SK-N-SH (cell line): ENCODE measurements around the gene MYPN. TPM values are rescaled to one million over a fixed set of nuclear protein-coding genes. Genes with fewer than 3 reads are reported as not detected.

ENCODE experiments used
- CTCF ChIA-PET: fragments of 300-600, 350-600 bp; formaldehyde crosslinking; extraction: SDS; loops from one replicate; lab custom pipeline; 2021; lab: Yijun Ruan, JAX
- POLR2A ChIA-PET: fragments of 350-600 bp; sonication (Branson Sonifier 250); formaldehyde crosslinking; extraction: SDS; loops from one replicate; lab custom pipeline; 2020; ENCODE audit warnings: antibody characterized with exemption, inconsistent platforms; lab: Yijun Ruan, JAX
- DNase-seq: peaks from one replicate; pipeline ENCODE4 v3.0.0; 2012
- H2AFZ ChIP-seq: fragments of 200-600 bp; sonication (generic); 2 replicates; pipeline ENCODE4 v1.8.1; 2016; ENCODE audit warnings: antibody characterized with exemption, mild to moderate bottlenecking, low read depth
- H3F3A ChIP-seq: fragments of 200-600 bp; sonication (generic); replicated peaks from 2 replicates; pipeline ENCODE3; 2016; ENCODE audit warnings: antibody characterized with exemption, mild to moderate bottlenecking; ENCODE audit not compliant: insufficient read depth
- H3K27ac ChIP-seq, 2 experiments: fragments of 200-500 bp in 1 of 2; fragments of 200-600 bp in 1 of 2; sonication (Bioruptor generic) in 1 of 2; sonication (generic), shearing (Covaris generic) in 1 of 2; 2 replicates each; pipeline versions ENCODE4 v1.5.1 to v1.6.1; 2014 to 2016; ENCODE audit warnings: low read depth in 2 of 2, inconsistent platforms in 1 of 2, low read length in 1 of 2, mild to moderate bottlenecking in 1 of 2, mixed read lengths in 1 of 2
- H3K27me3 ChIP-seq: fragments of 200-600 bp; sonication (generic), shearing (Covaris generic); 2 replicates; pipeline ENCODE4 v1.6.1; 2016; ENCODE audit warnings: mixed run types; ENCODE audit not compliant: insufficient read depth
- H3K36me3 ChIP-seq, 2 experiments: fragments of 200-500 bp in 1 of 2; fragments of 200-600 bp in 1 of 2; sonication (Bioruptor generic) in 1 of 2; sonication (generic) in 1 of 2; replicated peaks in 1 of 2; 2 replicates each; pipeline versions ENCODE3 to v1.5.1; 2014 to 2016; ENCODE audit warnings: low read length in 1 of 2, mild to moderate bottlenecking in 1 of 2; ENCODE audit not compliant: insufficient read depth in 2 of 2, control insufficient read depth in 1 of 2
- H3K4me1 ChIP-seq, 2 experiments: fragments of 200-500 bp in 1 of 2; fragments of 200-600 bp in 1 of 2; sonication (Bioruptor generic) in 1 of 2; sonication (generic), shearing (Covaris generic) in 1 of 2; 2 replicates each; pipeline versions ENCODE4 v1.5.1 to v1.6.1; 2014 to 2016; ENCODE audit warnings: low read depth in 1 of 2, low read length in 1 of 2, mixed run types in 1 of 2; ENCODE audit not compliant: insufficient read depth in 2 of 2, control insufficient read depth in 1 of 2
- H3K4me2 ChIP-seq: fragments of 200-600 bp; sonication (generic), shearing (Covaris generic); 2 replicates; pipeline ENCODE4 v1.6.1; 2017; ENCODE audit warnings: mixed run types
- H3K4me3 ChIP-seq, 2 experiments: fragments of 200-500 bp in 1 of 2; fragments of 200-600 bp in 1 of 2; sonication (Bioruptor generic) in 1 of 2; sonication (generic), shearing (Covaris generic) in 1 of 2; 2 replicates each; pipeline versions ENCODE4 v1.5.1 to v1.8.1; 2014 to 2016; ENCODE audit warnings: low read depth in 2 of 2, inconsistent platforms in 1 of 2, low read length in 1 of 2, mild to moderate bottlenecking in 1 of 2, mixed read lengths in 1 of 2, moderate library complexity in 1 of 2
- H3K79me2 ChIP-seq: fragments of 200-600 bp; sonication (generic); 2 replicates; pipeline ENCODE4 v1.8.1; 2017; ENCODE audit warnings: mild to moderate bottlenecking; ENCODE audit not compliant: insufficient read depth
- H3K9ac ChIP-seq: fragments of 200-600 bp; sonication (generic); 2 replicates; pipeline ENCODE4 v1.6.1; 2017; ENCODE audit warnings: mixed run types
- H3K9me2 ChIP-seq: fragments of 200-600 bp; sonication (generic); 2 replicates; pipeline ENCODE4 v1.6.1; 2017; ENCODE audit warnings: mixed run types
- H3K9me3 ChIP-seq: fragments of 200-600 bp; sonication (generic); 2 replicates; pipeline ENCODE4 v1.6.1; 2017; ENCODE audit warnings: mixed run types, mild to moderate bottlenecking, moderate library complexity
- H4K20me1 ChIP-seq: fragments of 200-600 bp; sonication (generic); 2 replicates; pipeline ENCODE4 v1.6.1; 2017; ENCODE audit warnings: mild to moderate bottlenecking, mixed run types; ENCODE audit not compliant: insufficient read depth
- ELF1 ChIP-seq: IDR thresholded peaks from 2 replicates; pipeline ENCODE4 v1.4.0; 2012
- FOXM1 ChIP-seq: IDR thresholded peaks from 2 replicates; pipeline ENCODE4 v1.4.0; 2012; ENCODE audit warnings: low read depth, mild to moderate bottlenecking
- GABPA ChIP-seq: IDR thresholded peaks from 2 replicates; pipeline ENCODE4 v1.4.0; 2012; ENCODE audit warnings: low read depth, mild to moderate bottlenecking
- GATA2 ChIP-seq: sonication (generic); formaldehyde crosslinking; IDR thresholded peaks from 2 replicates; pipeline ENCODE4 v1.5.0; 2020; ENCODE audit warnings: mild to moderate bottlenecking, missing genetic modification reagents
- JUND ChIP-seq: IDR thresholded peaks from 2 replicates; pipeline ENCODE4 v1.4.0; 2012
- MEF2A ChIP-seq: IDR thresholded peaks from 2 replicates; pipeline ENCODE4 v1.4.0; 2012; ENCODE audit warnings: low read depth, borderline replicate concordance
- MXI1 ChIP-seq: IDR thresholded peaks from 2 replicates; pipeline ENCODE4 v1.6.1; 2012; ENCODE audit warnings: mild to moderate bottlenecking, low read depth, low read length, improper control_type of control experiment
- NRF1 ChIP-seq: IDR thresholded peaks from 2 replicates; pipeline ENCODE4 v1.6.1; 2012; ENCODE audit warnings: low read depth, mild to moderate bottlenecking, low read length
- POLR2AphosphoS5 ChIP-seq: IDR thresholded peaks from 2 replicates; pipeline ENCODE4 v1.6.1; 2012; ENCODE audit warnings: low read depth, low read length
- RAD21 ChIP-seq: IDR thresholded peaks from 2 replicates; pipeline ENCODE4 v1.6.1; 2012; ENCODE audit warnings: mild to moderate bottlenecking, low read length
- RCOR1 ChIP-seq: fragments of 150-350 bp; IDR thresholded peaks from 2 replicates; pipeline ENCODE4 v1.6.1; 2017; ENCODE audit warnings: antibody characterized with exemption, low read length
- RFX5 ChIP-seq: IDR thresholded peaks from 2 replicates; pipeline ENCODE4 v1.6.1; 2012; ENCODE audit warnings: mild to moderate bottlenecking, improper control_type of control experiment, low read length
- RXRA ChIP-seq: IDR thresholded peaks from 2 replicates; pipeline ENCODE4 v1.4.0; 2012; ENCODE audit warnings: low read depth, mild to moderate bottlenecking, borderline replicate concordance
- SIN3A ChIP-seq: IDR thresholded peaks from 2 replicates; pipeline ENCODE4 v1.6.1; 2012; ENCODE audit warnings: low read depth, mild to moderate bottlenecking, low read length, moderate library complexity, borderline replicate concordance
- SMC3 ChIP-seq: IDR thresholded peaks from 2 replicates; pipeline ENCODE4 v1.6.1; 2012; ENCODE audit warnings: low read depth, low read length, improper control_type of control experiment
- TCF12 ChIP-seq: IDR thresholded peaks from 2 replicates; pipeline ENCODE4 v1.4.0; 2012
- WGBS: methylation state at CpG from one replicate; pipeline ENCODE4 v1.1.6; 2017; ENCODE audit warnings: low lambda C conversion rate; 5-methylcytosine and 5-hydroxymethylcytosine counted together
- polyA plus RNA-seq, 3 experiments: library from polyadenylated mRNA; depleted of rRNA; stranded (reverse); fragments of >200 nt; gene quantifications; 2 replicates each; pipeline ENCODE4 v1.2.3, GENCODE V29; 2012
- TF ChIP-seq, protein P1 (sequence below): fragments of 150-350 bp; IDR thresholded peaks from 2 replicates; pipeline ENCODE4 v1.6.1; 2016; ENCODE audit warnings: mild to moderate bottlenecking, low read depth, low read length
- TF ChIP-seq, protein P2 (sequence below): IDR thresholded peaks from 2 replicates; pipeline ENCODE4; 2012
- TF ChIP-seq, protein P3 (sequence below): IDR thresholded peaks from 2 replicates; pipeline ENCODE4 v1.4.0; 2012; ENCODE audit warnings: low read depth, borderline replicate concordance
- TF ChIP-seq, protein P4 (sequence below): IDR thresholded peaks from 2 replicates; pipeline ENCODE4 v1.4.0; 2012; ENCODE audit warnings: low read depth, borderline replicate concordance
- TF ChIP-seq, protein P5 (sequence below): IDR thresholded peaks from 2 replicates; pipeline ENCODE4 v1.4.0; 2012; ENCODE audit warnings: low read depth
- TF ChIP-seq, protein P6 (sequence below): IDR thresholded peaks from 2 replicates; pipeline ENCODE4 v1.6.1; 2012; ENCODE audit warnings: mild to moderate bottlenecking, low read depth, low read length, moderate library complexity

The MYPN gene
- polyA plus RNA-seq, 1 of the 3 experiments (the other 2 are of a cell fraction) = 0.43 TPM

DNA sequence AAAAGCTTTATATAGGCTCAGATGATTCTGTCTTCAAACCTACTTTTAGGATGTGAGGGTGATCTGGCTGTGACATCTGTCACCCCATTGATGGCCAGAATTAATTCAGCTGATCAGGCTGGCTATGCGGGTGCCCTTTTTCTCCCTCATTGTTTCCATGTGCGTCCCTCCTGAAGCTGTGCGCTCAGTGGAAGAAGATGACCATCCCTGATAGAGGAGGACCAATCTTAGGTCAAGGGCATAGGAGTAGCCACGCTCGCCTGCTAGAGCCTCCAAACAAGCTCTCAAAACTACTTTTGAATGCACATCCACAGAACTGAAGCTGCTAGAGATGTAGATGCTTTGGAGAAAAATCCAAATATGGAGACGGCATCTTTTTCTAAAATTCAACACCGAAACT is 48.7 kb downstream of the MYPN start:
- Histone ChIP-seq H3K4me1 (peaks cover 11 to 25% of the 10 kb centered on the region in 2 experiments; a peak in 3 of 4 replicates), H3K4me2 (no peak overlapping the region), H4K20me1 (no peaks in the 10 kb centered on the region), H3K79me2 (no peaks in the 10 kb centered on the region), H2AFZ (no peak overlapping the region), H3K9me3 (no peaks in the 10 kb centered on the region), H3K9me2 (no peaks in the 10 kb centered on the region), H3K27me3 (no peaks in the 10 kb centered on the region), H3F3A (peaks cover 14% of the 10 kb centered on the region), H3K4me3 (no peak overlapping the region), H3K36me3 (no peaks in the 10 kb centered on the region), H3K9ac (no peak overlapping the region), H3K27ac (no peak overlapping the region)
- POLR2A ChIA-PET = no interaction called here
- CTCF ChIA-PET = interaction anchor here (1.0 to 6.9 kb wide), 9 partner anchors 18 to 303 kb away, joined by 3 to 79 read pairs (median 5); no protein-coding TSS in a partner anchor
- WGBS = 91% methylated on average over 7 of the region's 7 CpGs
- DNase-seq = no peak
- TF ChIP-seq GATA2 (CRISPR knock-in tag) (no peak), RCOR1 (no peak), MXI1 (no peak), RAD21 (no peak), JUND (no peak), TCF12 (no peak), RFX5 (no peak)
- TF ChIP-seq, protein P1, sequence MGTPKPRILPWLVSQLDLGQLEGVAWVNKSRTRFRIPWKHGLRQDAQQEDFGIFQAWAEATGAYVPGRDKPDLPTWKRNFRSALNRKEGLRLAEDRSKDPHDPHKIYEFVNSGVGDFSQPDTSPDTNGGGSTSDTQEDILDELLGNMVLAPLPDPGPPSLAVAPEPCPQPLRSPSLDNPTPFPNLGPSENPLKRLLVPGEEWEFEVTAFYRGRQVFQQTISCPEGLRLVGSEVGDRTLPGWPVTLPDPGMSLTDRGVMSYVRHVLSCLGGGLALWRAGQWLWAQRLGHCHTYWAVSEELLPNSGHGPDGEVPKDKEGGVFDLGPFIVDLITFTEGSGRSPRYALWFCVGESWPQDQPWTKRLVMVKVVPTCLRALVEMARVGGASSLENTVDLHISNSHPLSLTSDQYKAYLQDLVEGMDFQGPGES = no peak

DNA sequence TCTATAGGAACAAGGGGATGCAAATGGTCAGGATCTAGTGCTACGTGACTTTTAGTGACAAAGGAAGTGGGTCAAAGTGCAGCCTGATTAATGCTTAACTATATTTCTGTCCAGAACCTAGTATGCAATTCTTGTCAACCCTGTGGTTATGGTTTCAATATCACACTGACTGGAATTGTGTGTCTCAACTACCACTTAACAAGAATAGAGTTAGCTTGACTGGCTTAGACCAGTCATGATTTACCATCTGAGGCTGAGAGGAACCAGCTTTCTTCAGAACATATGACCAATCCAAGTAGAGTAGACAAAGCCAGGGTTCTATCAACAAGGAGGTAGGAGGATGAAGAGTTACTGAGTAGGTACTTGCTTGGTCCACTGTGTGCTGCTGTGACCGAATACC is 54.4 kb downstream of the MYPN start:
- Histone ChIP-seq H3K27me3 (no peaks in the 10 kb centered on the region), H3K4me3 (no peak overlapping the region), H3F3A (peaks cover 4% of the 10 kb centered on the region), H3K4me1 (peaks cover 0 to 4% of the 10 kb centered on the region in 2 experiments; a peak in 1 of 4 replicates), H3K36me3 (no peaks in the 10 kb centered on the region), H3K9ac (no peak overlapping the region), H3K9me3 (no peaks in the 10 kb centered on the region), H3K79me2 (no peaks in the 10 kb centered on the region), H3K27ac (no peak overlapping the region), H3K9me2 (no peaks in the 10 kb centered on the region), H2AFZ (no peak overlapping the region), H4K20me1 (no peaks in the 10 kb centered on the region), H3K4me2 (no peak overlapping the region)
- no peak for DNase-seq
- CTCF ChIA-PET = interaction anchor here (2.1 kb wide), 1 partner anchor 309 kb away, joined by 5 read pairs; no protein-coding TSS in a partner anchor
- TF ChIP-seq RCOR1 = no peak
- TF ChIP-seq SIN3A = no peak
- TF ChIP-seq RXRA = no peak
- no peak for TF ChIP-seq POLR2AphosphoS5
- TF ChIP-seq, protein P2, sequence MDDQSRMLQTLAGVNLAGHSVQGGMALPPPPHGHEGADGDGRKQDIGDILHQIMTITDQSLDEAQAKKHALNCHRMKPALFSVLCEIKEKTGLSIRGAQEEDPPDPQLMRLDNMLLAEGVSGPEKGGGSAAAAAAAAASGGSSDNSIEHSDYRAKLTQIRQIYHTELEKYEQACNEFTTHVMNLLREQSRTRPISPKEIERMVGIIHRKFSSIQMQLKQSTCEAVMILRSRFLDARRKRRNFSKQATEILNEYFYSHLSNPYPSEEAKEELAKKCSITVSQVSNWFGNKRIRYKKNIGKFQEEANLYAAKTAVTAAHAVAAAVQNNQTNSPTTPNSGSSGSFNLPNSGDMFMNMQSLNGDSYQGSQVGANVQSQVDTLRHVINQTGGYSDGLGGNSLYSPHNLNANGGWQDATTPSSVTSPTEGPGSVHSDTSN = no peak
- TF ChIP-seq JUND = no peak
- TF ChIP-seq, protein P3, sequence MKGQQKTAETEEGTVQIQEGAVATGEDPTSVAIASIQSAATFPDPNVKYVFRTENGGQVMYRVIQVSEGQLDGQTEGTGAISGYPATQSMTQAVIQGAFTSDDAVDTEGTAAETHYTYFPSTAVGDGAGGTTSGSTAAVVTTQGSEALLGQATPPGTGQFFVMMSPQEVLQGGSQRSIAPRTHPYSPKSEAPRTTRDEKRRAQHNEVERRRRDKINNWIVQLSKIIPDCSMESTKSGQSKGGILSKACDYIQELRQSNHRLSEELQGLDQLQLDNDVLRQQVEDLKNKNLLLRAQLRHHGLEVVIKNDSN = no peak
- TF ChIP-seq, protein P4, sequence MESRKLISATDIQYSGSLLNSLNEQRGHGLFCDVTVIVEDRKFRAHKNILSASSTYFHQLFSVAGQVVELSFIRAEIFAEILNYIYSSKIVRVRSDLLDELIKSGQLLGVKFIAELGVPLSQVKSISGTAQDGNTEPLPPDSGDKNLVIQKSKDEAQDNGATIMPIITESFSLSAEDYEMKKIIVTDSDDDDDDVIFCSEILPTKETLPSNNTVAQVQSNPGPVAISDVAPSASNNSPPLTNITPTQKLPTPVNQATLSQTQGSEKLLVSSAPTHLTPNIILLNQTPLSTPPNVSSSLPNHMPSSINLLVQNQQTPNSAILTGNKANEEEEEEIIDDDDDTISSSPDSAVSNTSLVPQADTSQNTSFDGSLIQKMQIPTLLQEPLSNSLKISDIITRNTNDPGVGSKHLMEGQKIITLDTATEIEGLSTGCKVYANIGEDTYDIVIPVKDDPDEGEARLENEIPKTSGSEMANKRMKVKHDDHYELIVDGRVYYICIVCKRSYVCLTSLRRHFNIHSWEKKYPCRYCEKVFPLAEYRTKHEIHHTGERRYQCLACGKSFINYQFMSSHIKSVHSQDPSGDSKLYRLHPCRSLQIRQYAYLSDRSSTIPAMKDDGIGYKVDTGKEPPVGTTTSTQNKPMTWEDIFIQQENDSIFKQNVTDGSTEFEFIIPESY = no peak
- TF ChIP-seq, protein P5, sequence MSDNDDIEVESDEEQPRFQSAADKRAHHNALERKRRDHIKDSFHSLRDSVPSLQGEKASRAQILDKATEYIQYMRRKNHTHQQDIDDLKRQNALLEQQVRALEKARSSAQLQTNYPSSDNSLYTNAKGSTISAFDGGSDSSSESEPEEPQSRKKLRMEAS = no peak
- no peak for TF ChIP-seq SMC3
- no peak for TF ChIP-seq ELF1
- TF ChIP-seq GABPA = no peak
- TF ChIP-seq, protein P6, sequence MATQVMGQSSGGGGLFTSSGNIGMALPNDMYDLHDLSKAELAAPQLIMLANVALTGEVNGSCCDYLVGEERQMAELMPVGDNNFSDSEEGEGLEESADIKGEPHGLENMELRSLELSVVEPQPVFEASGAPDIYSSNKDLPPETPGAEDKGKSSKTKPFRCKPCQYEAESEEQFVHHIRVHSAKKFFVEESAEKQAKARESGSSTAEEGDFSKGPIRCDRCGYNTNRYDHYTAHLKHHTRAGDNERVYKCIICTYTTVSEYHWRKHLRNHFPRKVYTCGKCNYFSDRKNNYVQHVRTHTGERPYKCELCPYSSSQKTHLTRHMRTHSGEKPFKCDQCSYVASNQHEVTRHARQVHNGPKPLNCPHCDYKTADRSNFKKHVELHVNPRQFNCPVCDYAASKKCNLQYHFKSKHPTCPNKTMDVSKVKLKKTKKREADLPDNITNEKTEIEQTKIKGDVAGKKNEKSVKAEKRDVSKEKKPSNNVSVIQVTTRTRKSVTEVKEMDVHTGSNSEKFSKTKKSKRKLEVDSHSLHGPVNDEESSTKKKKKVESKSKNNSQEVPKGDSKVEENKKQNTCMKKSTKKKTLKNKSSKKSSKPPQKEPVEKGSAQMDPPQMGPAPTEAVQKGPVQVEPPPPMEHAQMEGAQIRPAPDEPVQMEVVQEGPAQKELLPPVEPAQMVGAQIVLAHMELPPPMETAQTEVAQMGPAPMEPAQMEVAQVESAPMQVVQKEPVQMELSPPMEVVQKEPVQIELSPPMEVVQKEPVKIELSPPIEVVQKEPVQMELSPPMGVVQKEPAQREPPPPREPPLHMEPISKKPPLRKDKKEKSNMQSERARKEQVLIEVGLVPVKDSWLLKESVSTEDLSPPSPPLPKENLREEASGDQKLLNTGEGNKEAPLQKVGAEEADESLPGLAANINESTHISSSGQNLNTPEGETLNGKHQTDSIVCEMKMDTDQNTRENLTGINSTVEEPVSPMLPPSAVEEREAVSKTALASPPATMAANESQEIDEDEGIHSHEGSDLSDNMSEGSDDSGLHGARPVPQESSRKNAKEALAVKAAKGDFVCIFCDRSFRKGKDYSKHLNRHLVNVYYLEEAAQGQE = no peak
- no peak for TF ChIP-seq MEF2A
- no peak for TF ChIP-seq FOXM1
- no peak for TF ChIP-seq NRF1
- POLR2A ChIA-PET = no interaction called here
- WGBS = 92% methylated on average over 2 of the region's 2 CpGs
